Mesendoderm (in vitro differentiated cells): ENCODE data around the gene SLC28A1.

Source experiments
- DNase-seq: peaks from one replicate; pipeline ENCODE4 v3.0.0; 2013
- H2AK5ac ChIP-seq: 2 replicates; pipeline ENCODE4 v1.6.1; 2013; ENCODE audit warnings: low read length, inconsistent platforms
- H2BK120ac ChIP-seq: 2 replicates; pipeline ENCODE4 v1.6.1; 2013; ENCODE audit warnings: low read depth, mild to moderate bottlenecking, low read length, moderate library complexity, mixed read lengths
- H2BK15ac ChIP-seq: replicated peaks from 2 replicates; pipeline ENCODE4 v1.6.1; 2013; ENCODE audit warnings: low read depth, mild to moderate bottlenecking, moderate library complexity
- H2BK5ac ChIP-seq: 2 replicates; pipeline ENCODE4 v1.6.1; 2013; ENCODE audit warnings: low read length, inconsistent platforms
- H3K18ac ChIP-seq: 2 replicates; pipeline ENCODE4 v1.6.1; 2013; ENCODE audit warnings: mild to moderate bottlenecking, low read length, mixed read lengths
- H3K23ac ChIP-seq: one replicate; pipeline ENCODE4 v1.6.1; 2013; ENCODE audit warnings: low read length
- H3K27ac ChIP-seq: 2 replicates; pipeline ENCODE4 v1.5.1; 2013; ENCODE audit warnings: low read depth, mild to moderate bottlenecking, inconsistent platforms, low read length, moderate library complexity
- H3K27me3 ChIP-seq: 2 replicates; pipeline ENCODE4 v1.6.1; 2013; ENCODE audit warnings: low read length, control low read depth, mild to moderate bottlenecking, inconsistent platforms; ENCODE audit not compliant: insufficient read depth, poor library complexity
- H3K36me3 ChIP-seq: 2 replicates; pipeline ENCODE4 v1.6.1; 2013; ENCODE audit warnings: low read length, inconsistent platforms; ENCODE audit not compliant: control insufficient read depth, insufficient read depth
- H3K4ac ChIP-seq: one replicate; pipeline ENCODE4 v1.6.1; 2013; ENCODE audit warnings: low read depth, mild to moderate bottlenecking, low read length, moderate library complexity
- H3K4me1 ChIP-seq: 2 replicates; pipeline ENCODE4 v1.6.1; 2013; ENCODE audit warnings: low read depth, low read length, inconsistent platforms; ENCODE audit not compliant: control insufficient read depth
- H3K4me2 ChIP-seq: 2 replicates; pipeline ENCODE4 v1.6.1; 2013; ENCODE audit warnings: low read length
- H3K4me3 ChIP-seq: 2 replicates; pipeline ENCODE4 v1.5.1; 2013; ENCODE audit warnings: mild to moderate bottlenecking, low read length
- H3K56ac ChIP-seq: one replicate; pipeline ENCODE4 v1.6.1; 2013; ENCODE audit warnings: low read length
- H3K79me1 ChIP-seq: 2 replicates; pipeline ENCODE4 v1.6.1; 2013; ENCODE audit warnings: low read length, inconsistent platforms
- H3K79me2 ChIP-seq: 2 replicates; pipeline ENCODE4 v1.6.1; 2013; ENCODE audit warnings: mild to moderate bottlenecking, low read length; ENCODE audit not compliant: control insufficient read depth, insufficient read depth
- H3K9ac ChIP-seq: 2 replicates; pipeline ENCODE4 v1.6.1; 2013; ENCODE audit warnings: low read length, inconsistent platforms
- H4K5ac ChIP-seq: one replicate; pipeline ENCODE4 v1.6.1; 2013; ENCODE audit warnings: low read length
- H4K8ac ChIP-seq: one replicate; pipeline ENCODE4 v1.6.1; 2013; ENCODE audit warnings: low read depth, mild to moderate bottlenecking, control low read depth, low read length, moderate library complexity
- WGBS: extraction: QIAGEN DNeasy Blood & Tissue Kit; methylation state at CpG from one replicate; pipeline ENCODE4 v1.1.7; 2013; ENCODE audit warnings: low lambda C conversion rate, missing lambda C conversion rate; ENCODE audit not compliant: insufficient coverage; ENCODE audit errors: extremely low coverage; 5-methylcytosine and 5-hydroxymethylcytosine counted together

The SLC28A1 gene

DNA sequence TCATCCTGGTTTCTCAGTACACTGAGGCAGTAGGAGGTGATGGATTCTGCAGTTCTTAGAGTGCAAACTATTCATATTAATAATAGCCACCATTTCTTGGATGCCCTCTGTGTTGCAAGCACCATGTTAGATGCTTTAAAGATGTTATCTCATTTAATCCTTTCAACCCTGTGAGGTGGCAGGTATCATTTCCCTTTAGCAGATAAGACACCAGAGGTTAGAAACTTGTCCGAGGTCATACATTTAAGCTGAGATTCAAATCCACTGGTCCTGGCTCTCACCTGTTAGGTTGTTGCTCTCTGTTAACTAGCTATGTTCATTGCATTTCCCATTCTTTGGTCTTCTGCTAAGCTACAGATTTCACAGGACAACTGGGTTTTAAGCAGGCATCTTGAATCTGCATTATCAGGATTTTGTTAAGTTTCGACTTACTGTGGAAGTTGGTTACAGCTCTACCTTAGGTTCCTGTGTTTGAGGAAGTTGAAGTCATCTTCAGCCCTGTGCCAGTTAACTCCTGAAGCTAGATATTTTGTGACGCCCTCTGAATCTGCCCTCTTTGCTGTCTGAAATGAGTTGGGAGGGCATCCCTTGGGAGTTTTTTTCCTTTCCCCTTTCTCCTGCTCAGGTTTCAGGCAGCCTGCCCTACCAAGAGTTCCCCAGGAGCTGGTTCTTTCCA, 103.6 kb downstream of the SLC28A1 start:
- WGBS: no CpG with 5 or more reads among the region's 3 CpGs
- peaks cover 2% of the 10 kb centered on the region for H3K27me3 ChIP-seq
- H3K36me3 ChIP-seq: no peaks in the 10 kb centered on the region

GRCh38 chr15:84988909-84989644, 104.6 kb downstream of the SLC28A1 start:
- H2BK120ac ChIP-seq: no peak overlapping the region
- no peak for DNase-seq
- H3K56ac ChIP-seq: no peak overlapping the region
- no peak overlapping the region for H3K27ac ChIP-seq
- no peaks in the 10 kb centered on the region for H3K27me3 ChIP-seq
- no peaks in the 10 kb centered on the region for H3K36me3 ChIP-seq
- H4K5ac ChIP-seq: no peak overlapping the region
- no peak overlapping the region for H3K23ac ChIP-seq
- H3K79me1 ChIP-seq: peaks cover 11% of the 10 kb centered on the region
- no peak overlapping the region for H3K4me2 ChIP-seq
- H3K4me1 ChIP-seq: peaks cover 10% of the 10 kb centered on the region
- H3K9ac ChIP-seq: no peak overlapping the region
- H2AK5ac ChIP-seq: no peak overlapping the region
- no CpG with 5 or more reads among the region's 2 CpGs for WGBS
- H3K18ac ChIP-seq: no peak overlapping the region
- H4K8ac ChIP-seq: no peak overlapping the region
- H2BK15ac ChIP-seq: no peak overlapping the region
- H2BK5ac ChIP-seq: no peak overlapping the region
- H3K4me3 ChIP-seq: no peak overlapping the region
- peaks cover 6% of the 10 kb centered on the region for H3K79me2 ChIP-seq
- no peak overlapping the region for H3K4ac ChIP-seq

More for the DNA sequence above, 103.6 kb downstream of the SLC28A1 start:
- no peak overlapping the region for H4K5ac ChIP-seq
- DNase-seq: peak; percentile 66
- H3K4ac ChIP-seq: no peak overlapping the region
- H3K56ac ChIP-seq: no peak overlapping the region
- H3K27ac ChIP-seq: no peak overlapping the region
- no peak overlapping the region for H2BK5ac ChIP-seq
- no peak overlapping the region for H4K8ac ChIP-seq
- H3K9ac ChIP-seq: no peak overlapping the region
- no peak overlapping the region for H3K4me3 ChIP-seq
- H2AK5ac ChIP-seq: no peak overlapping the region
- H3K18ac ChIP-seq: no peak overlapping the region
- no peak overlapping the region for H2BK120ac ChIP-seq
- no peak overlapping the region for H2BK15ac ChIP-seq
- H3K79me1 ChIP-seq: peaks cover 12% of the 10 kb centered on the region
- no peak overlapping the region for H3K23ac ChIP-seq
- H3K79me2 ChIP-seq: peaks cover 6% of the 10 kb centered on the region
- peaks cover 11% of the 10 kb centered on the region for H3K4me1 ChIP-seq
- no peak overlapping the region for H3K4me2 ChIP-seq

- H4K5ac ChIP-seq: no peak overlapping the region
Measured at GRCh38 chr15:84990507-84990906, 106.0 kb downstream of the SLC28A1 start.

GRCh38 chr15:84991014-84991712, 106.7 kb downstream of the SLC28A1 start:
- Histone ChIP-seq H3K27me3 (no peaks in the 10 kb centered on the region), H3K79me2 (peaks cover 3% of the 10 kb centered on the region), H4K5ac (no peak overlapping the region), H3K4me3 (no peak overlapping the region), H2BK15ac (no peak overlapping the region), H3K79me1 (peaks cover 8% of the 10 kb centered on the region), H3K4ac (no peak overlapping the region), H3K9ac (no peak overlapping the region), H4K8ac (no peak overlapping the region), H3K36me3 (no peaks in the 10 kb centered on the region), H3K18ac (no peak overlapping the region), H2AK5ac (no peak overlapping the region), H2BK120ac (no peak overlapping the region), H3K4me2 (no peak overlapping the region), H3K27ac (no peak overlapping the region), H2BK5ac (no peak overlapping the region), H3K4me1 (peaks cover 10% of the 10 kb centered on the region), H3K56ac (no peak overlapping the region), H3K23ac (no peak overlapping the region)
- no CpG with 5 or more reads among the region's 4 CpGs for WGBS
- DNase-seq: no peak

More at GRCh38 chr15:84990507-84990906, 106.0 kb downstream of the SLC28A1 start:
- H4K8ac ChIP-seq: no peak overlapping the region
- no peak overlapping the region for H3K4ac ChIP-seq
- no peak overlapping the region for H3K4me2 ChIP-seq
- H3K23ac ChIP-seq: no peak overlapping the region
- H3K79me2 ChIP-seq: peaks cover 4% of the 10 kb centered on the region
- no peaks in the 10 kb centered on the region for H3K36me3 ChIP-seq
- H2BK15ac ChIP-seq: no peak overlapping the region
- no peak overlapping the region for H2BK5ac ChIP-seq
- peaks cover 10% of the 10 kb centered on the region for H3K79me1 ChIP-seq
- no peaks in the 10 kb centered on the region for H3K27me3 ChIP-seq
- H3K18ac ChIP-seq: no peak overlapping the region
- H3K27ac ChIP-seq: no peak overlapping the region
- H2BK120ac ChIP-seq: no peak overlapping the region
- H2AK5ac ChIP-seq: no peak overlapping the region
- peaks cover 10% of the 10 kb centered on the region for H3K4me1 ChIP-seq
- H3K4me3 ChIP-seq: no peak overlapping the region
- H3K56ac ChIP-seq: no peak overlapping the region
- DNase-seq: no peak
- no CpG with 5 or more reads among the region's 1 CpG for WGBS
- no peak overlapping the region for H3K9ac ChIP-seq

DNA sequence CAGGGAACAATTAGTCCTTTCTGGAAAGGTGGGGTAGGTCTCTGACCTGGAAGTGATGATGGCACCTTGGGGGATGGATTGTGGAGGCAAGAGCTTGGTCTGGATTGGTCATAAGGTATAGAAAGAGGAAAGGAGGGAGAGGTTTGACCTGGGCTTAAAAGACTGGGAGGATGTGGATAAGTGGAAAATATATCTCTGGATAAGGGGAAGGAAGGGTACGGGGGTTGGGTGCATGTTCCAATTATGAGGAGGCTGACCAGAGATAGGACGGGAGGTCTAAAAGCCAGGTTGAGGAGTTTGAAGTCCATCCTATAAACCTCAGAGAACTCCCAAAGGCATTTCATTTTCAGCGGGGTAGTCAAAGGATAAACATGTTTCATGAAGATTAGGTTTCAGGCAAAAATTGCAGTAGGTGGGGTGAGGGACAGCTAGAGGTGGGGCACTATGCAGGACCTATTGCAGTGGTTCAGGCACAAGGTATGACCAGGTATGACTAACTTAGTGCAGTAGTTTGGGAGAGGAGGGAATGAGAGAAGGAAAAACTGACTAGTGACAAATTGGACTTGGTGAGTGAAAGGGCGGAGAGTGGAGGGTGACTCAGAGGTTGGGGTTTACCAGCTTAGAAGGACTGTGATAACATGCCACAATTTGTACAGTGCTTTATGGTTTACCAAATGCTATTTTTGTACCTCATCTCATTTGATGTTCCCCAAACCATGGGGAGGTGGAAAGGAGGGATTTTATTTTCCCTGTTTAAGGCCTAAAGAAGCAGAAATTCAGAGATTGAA, 107.9 kb downstream of the SLC28A1 start:
- H3K4ac ChIP-seq: no peak overlapping the region
- H4K5ac ChIP-seq: no peak overlapping the region
- H3K27me3 ChIP-seq: no peaks in the 10 kb centered on the region
- H3K4me2 ChIP-seq: no peak overlapping the region
- no peak for DNase-seq
- peaks cover 3% of the 10 kb centered on the region for H3K79me2 ChIP-seq
- H4K8ac ChIP-seq: no peak overlapping the region
- no peak overlapping the region for H3K56ac ChIP-seq
- no peak overlapping the region for H2BK5ac ChIP-seq
- no peak overlapping the region for H2BK15ac ChIP-seq
- H2BK120ac ChIP-seq: no peak overlapping the region
- H3K36me3 ChIP-seq: no peaks in the 10 kb centered on the region
- peaks cover 10% of the 10 kb centered on the region for H3K4me1 ChIP-seq
- no peak overlapping the region for H2AK5ac ChIP-seq
- no peak overlapping the region for H3K18ac ChIP-seq
- peaks cover 8% of the 10 kb centered on the region for H3K79me1 ChIP-seq
- no peak overlapping the region for H3K23ac ChIP-seq
- no peak overlapping the region for H3K27ac ChIP-seq
- H3K9ac ChIP-seq: no peak overlapping the region
- H3K4me3 ChIP-seq: no peak overlapping the region
- no CpG with 5 or more reads among the region's 4 CpGs for WGBS
